HepG2 (cell line): ENCODE data around the gene WDCP. TPM values are rescaled to one million over a fixed set of nuclear protein-coding genes. Genes with fewer than 3 reads are reported as not detected.
A peak's percentile ranks its signal among the peaks of the same experiment; 100 is the strongest.

ENCODE experiments used
- AGO2 ChIP-seq: fragments of 200-400 bp; formaldehyde crosslinking; optimal IDR thresholded peaks from 2 replicates; pipeline ENCODE3; 2017; ENCODE audit warnings: mild to moderate bottlenecking, low read depth, low read length, moderate library complexity
- CBX5 ChIP-seq: sonication (generic); formaldehyde crosslinking; IDR thresholded peaks from 2 replicates; pipeline ENCODE4 v1.4.0; 2020; ENCODE audit warnings: missing genetic modification reagents, borderline replicate concordance
- CENPT ChIP-seq: sonication (generic); formaldehyde crosslinking; IDR thresholded peaks from 2 replicates; pipeline ENCODE4 v1.8.0; 2022; ENCODE audit warnings: low read depth, mild to moderate bottlenecking, moderate library complexity, missing genetic modification reagents
- DZIP1 ChIP-seq: sonication (generic); formaldehyde crosslinking; IDR thresholded peaks from 2 replicates; pipeline ENCODE4 v1.5.0; 2020; ENCODE audit warnings: mild to moderate bottlenecking, missing genetic modification reagents
- E2F1 ChIP-seq: sonication (generic); formaldehyde crosslinking; IDR thresholded peaks from 2 replicates; pipeline ENCODE4 v1.5.0; 2020; ENCODE audit warnings: missing genetic modification reagents
- FLYWCH1 ChIP-seq: sonication (generic); formaldehyde crosslinking; IDR thresholded peaks from 2 replicates; pipeline ENCODE4 v1.8.1; 2023; ENCODE audit warnings: mild to moderate bottlenecking, missing genetic modification reagents
- HINFP ChIP-seq: sonication (generic); formaldehyde crosslinking; IDR thresholded peaks from 2 replicates; pipeline ENCODE4 v1.4.0; 2020; ENCODE audit warnings: low read depth, mild to moderate bottlenecking, missing genetic modification reagents
- HNRNPLL ChIP-seq: fragments of 200-400 bp; formaldehyde crosslinking; IDR thresholded peaks from 2 replicates; pipeline ENCODE4 v1.6.1; 2017; ENCODE audit warnings: mild to moderate bottlenecking, low read depth, low read length; ENCODE audit not compliant: poor library complexity, severe bottlenecking
- KMT2B ChIP-seq: IDR thresholded peaks from 2 replicates; pipeline ENCODE4 v1.6.1; 2016; ENCODE audit warnings: missing genetic modification reagents, missing compliant biosample characterization
- MAFK ChIP-seq, 2 experiments: IDR thresholded peaks in 1 of 2; conservative IDR thresholded peaks in 1 of 2; 2 replicates each; pipeline ENCODE4 v1.6.1; 2011; ENCODE audit warnings: improper control_type of control experiment in 2 of 2, low read length in 2 of 2
- PHF8 ChIP-seq: sonication (generic); formaldehyde crosslinking; IDR thresholded peaks from 2 replicates; pipeline ENCODE4 v1.5.0; 2020; ENCODE audit warnings: missing genetic modification reagents
- SALL1 ChIP-seq: sonication (generic); formaldehyde crosslinking; IDR thresholded peaks from 2 replicates; pipeline ENCODE4 v1.8.0; 2022; ENCODE audit warnings: mild to moderate bottlenecking, missing genetic modification reagents
- SSRP1 ChIP-seq: IDR thresholded peaks from 2 replicates; pipeline ENCODE4 v1.6.1; 2016; ENCODE audit warnings: control low read depth
- THAP9 ChIP-seq: sonication (generic); formaldehyde crosslinking; IDR thresholded peaks from 2 replicates; pipeline ENCODE4; 2020; ENCODE audit warnings: missing genetic modification reagents, mild to moderate bottlenecking, borderline replicate concordance
- XRCC5 ChIP-seq: fragments of 200-400 bp; formaldehyde crosslinking; optimal IDR thresholded peaks from 2 replicates; pipeline ENCODE3; 2017; ENCODE audit warnings: mild to moderate bottlenecking, low read length
- ZBTB21 ChIP-seq: sonication (generic); formaldehyde crosslinking; IDR thresholded peaks from 2 replicates; pipeline ENCODE4 v1.4.0; 2020; ENCODE audit warnings: missing genetic modification reagents
- ZNF251 ChIP-seq: sonication (generic); formaldehyde crosslinking; IDR thresholded peaks from 2 replicates; pipeline ENCODE4 v1.9.0; 2021; ENCODE audit warnings: mild to moderate bottlenecking, missing genetic modification reagents
- ZNF547 ChIP-seq: sonication (generic); formaldehyde crosslinking; IDR thresholded peaks from 2 replicates; pipeline ENCODE4 v1.5.1; 2020; ENCODE audit warnings: mild to moderate bottlenecking, missing genetic modification reagents
- ZNF772 ChIP-seq: sonication (generic); formaldehyde crosslinking; IDR thresholded peaks from 2 replicates; pipeline ENCODE4 v1.5.0; 2020; ENCODE audit warnings: mild to moderate bottlenecking, missing genetic modification reagents
- ZNF784 ChIP-seq: sonication (generic); formaldehyde crosslinking; IDR thresholded peaks from 2 replicates; pipeline ENCODE4 v1.5.1; 2020; ENCODE audit warnings: missing genetic modification reagents, mild to moderate bottlenecking, borderline replicate concordance
- polyA plus RNA-seq, 8 experiments: library from polyadenylated mRNA; depleted of rRNA in 3 of 8; stranded (reverse) in 7 of 8; unstranded in 1 of 8; fragments of >200 nt; fragmentation: Illumina TruSeq in 4 of 8; extraction: Trizol in 4 of 8; gene quantifications; 2 replicates each; pipeline versions ENCODE4 v1.2.1 to v1.2.3, GENCODE V29; 2011 to 2016; ENCODE audit warnings: low read depth in 4 of 8, missing spikeins in 1 of 8, mixed read lengths in 1 of 8; ENCODE audit not compliant: insufficient read depth in 1 of 8
- total RNA-seq, 5 experiments: library from RNA; depleted of rRNA; stranded (reverse); fragments of >200 nt; fragmentation: Illumina TruSeq; extraction: Trizol; gene quantifications; 2 replicates each; pipeline ENCODE4 v1.2.3, GENCODE V29; 2016; ENCODE audit warnings: low read depth in 1 of 5

Gene WDCP
- total and polyA plus RNA-seq, 2 of the 13 experiments (the other 11 are each of a cell fraction or from before 2014, with no cell fraction given) = 17.4 to 22.6 TPM

- TF ChIP-seq E2F1 (CRISPR knock-in tag) (no peak), ZNF784 (peak; percentile 50; the same call in 1 of the 2 replicates), KMT2B (CRISPR knock-in tag) (peak; percentile 15; the same call in 1 of the 2 replicates), ZBTB21 (CRISPR knock-in tag) (no peak), ZNF772 (CRISPR knock-in tag) (peak; percentile 92), MAFK (conservative IDR thresholded peaks at IDR 0.05 in 1 of 2, IDR thresholded peaks at IDR 0.05 in 1 of 2; ENCODE audit: low read length in 2 of 2) (no peak), SSRP1 (CRISPR knock-in tag) (no peak), SALL1 (peak; percentile 25; the same call in 1 of the 2 replicates), CBX5 (CRISPR knock-in tag) (peak; percentile 31; the same call in 1 of the 2 replicates), FLYWCH1 (CRISPR knock-in tag) (no peak), AGO2 (peak; percentile 39), HNRNPLL (no peak), THAP9 (CRISPR knock-in tag) (peak; percentile 7; the same call in 1 of the 2 replicates), XRCC5 (peak; percentile 77), ZNF251 (CRISPR knock-in tag) (no peak), CENPT (CRISPR knock-in tag) (no peak), HINFP (no peak), PHF8 (CRISPR knock-in tag) (0 out of 2 replicates have a peak, but pooled peaks have one; percentile 18), DZIP1 (no peak), ZNF547 (CRISPR knock-in tag) (0 out of 2 replicates have a peak, but pooled peaks have one; percentile 25)
Observed at GRCh38 chr2:24021122-24021998, 25.8 kb downstream of the WDCP start (continued).
